ENCODE results near the gene INCA1. TPM values are rescaled to one million over a fixed set of nuclear protein-coding genes. Genes with fewer than 3 reads are reported as not detected.

The INCA1 gene
- total RNA-seq, 1 experiment from 2014 or later: 1.3 TPM

DNA sequence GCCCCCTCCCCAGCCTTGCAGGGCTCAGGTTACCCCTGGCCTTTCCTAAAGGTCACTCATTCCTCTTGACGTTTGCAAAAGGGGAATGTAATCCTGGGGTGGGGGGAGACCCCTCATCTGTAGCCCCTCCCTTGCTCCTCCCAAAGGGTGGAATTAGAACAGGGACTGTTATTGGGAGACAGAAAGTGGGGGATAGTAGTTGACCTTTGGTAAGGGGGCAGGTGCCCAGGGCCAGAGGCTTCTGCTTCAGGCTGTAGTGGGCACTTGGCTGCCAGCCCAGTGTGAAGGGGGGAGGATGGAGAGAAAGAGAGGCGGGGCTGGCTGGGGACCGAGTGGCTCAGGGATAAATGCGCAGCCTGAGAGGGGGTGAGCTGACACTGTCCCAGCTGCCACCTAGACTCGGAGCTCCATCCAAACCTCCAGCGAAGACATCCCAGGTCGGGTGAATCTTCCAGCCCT is 46.5 kb downstream of the INCA1 start, which contains the start of gene ENO3:
Gene ENO3, plus strand, starts transcription at position 374 of the 459 bp plus-strand sequence. CDS start 711 bp downstream, outside the sequence.
- no peak within 1 kb of the TSS for H3K23ac ChIP-seq (ENCODE audit: insufficient read length, low read depth, low read length)
- H4K20me1 ChIP-seq (ENCODE audit: control insufficient read depth, insufficient read depth, insufficient read length): no peaks in the 10 kb centered on the region
- peak; percentile 68 for DNase-seq
- no peak within 1 kb of the TSS for H3K27ac ChIP-seq (ENCODE audit: insufficient read length, low read depth, low read length)
- H3K4me1 Mint-ChIP-seq: peaks cover 35 to 36% of the 10 kb centered on the region in 2 experiments
- no peak within 1 kb of the TSS for H2AFZ ChIP-seq (ENCODE audit: low read length)
- no peak within 1 kb of the TSS for H3T11ph ChIP-seq (ENCODE audit: low read length)
- H2BK20ac ChIP-seq (ENCODE audit: low read depth, low read length, poor library complexity, severe bottlenecking): no peak within 1 kb of the TSS
- no peak within 1 kb of the TSS for H3K4ac ChIP-seq (ENCODE audit: low read depth, low read length)
- no peak within 1 kb of the TSS for H3K56ac ChIP-seq (ENCODE audit: insufficient read length, low read depth, low read length)
- no peak within 1 kb of the TSS for H2BK5ac ChIP-seq (ENCODE audit: insufficient read length, low read length)
- H3K23me2 ChIP-seq (ENCODE audit: insufficient read length, low read depth, low read length, poor library complexity, severe bottlenecking): peaks cover 23% of the 10 kb centered on the region
- no CpG with 5 or more reads among the region's 7 CpGs for WGBS (ENCODE audit: extremely low coverage, insufficient read length, low lambda C conversion rate)
- no peak within 1 kb of the TSS for H2BK12ac ChIP-seq (ENCODE audit: insufficient read length, low read depth, low read length)
- peaks cover 13% of the 10 kb centered on the region; the same call in 1 of the 2 replicates for H3K79me2 ChIP-seq (ENCODE audit: insufficient read depth, low read length)
- peaks cover 4% of the 10 kb centered on the region; the same call in 1 of the 2 replicates for H3K4me1 ChIP-seq (ENCODE audit: insufficient read depth, low read length)
- no peak within 1 kb of the TSS for H4K5ac ChIP-seq (ENCODE audit: insufficient read length, low read depth, low read length)
- peak within 1 kb of the TSS; percentile 72 for H3K4me2 ChIP-seq (ENCODE audit: insufficient read depth, insufficient read length, low read length)
- H4K91ac ChIP-seq (ENCODE audit: insufficient read length, low read depth, low read length): no peak within 1 kb of the TSS
- H3K18ac ChIP-seq (ENCODE audit: insufficient read length, low read depth, low read length): peak within 1 kb of the TSS; percentile 80
- H3K79me1 ChIP-seq (ENCODE audit: insufficient read depth, low read depth, low read length, poor library complexity, severe bottlenecking): peaks cover 4% of the 10 kb centered on the region
- no peaks in the 10 kb centered on the region for H3K27me3 ChIP-seq (ENCODE audit: insufficient read depth, low read length)
- H3K27me3 Mint-ChIP-seq (ENCODE audit: low read depth): no peaks in the 10 kb centered on the region
- H2BK15ac ChIP-seq (ENCODE audit: low read depth, low read length): no peak within 1 kb of the TSS
- H3K27ac Mint-ChIP-seq: peak within 1 kb of the TSS; percentile 84 to 94 (median 93)
- peak within 1 kb of the TSS; percentile 6 for H3K9ac ChIP-seq (ENCODE audit: extremely low read depth, insufficient read length, low read length)
- no peak within 1 kb of the TSS for H2BK120ac ChIP-seq (ENCODE audit: low read depth, low read length, poor library complexity, severe bottlenecking)
- no peak within 1 kb of the TSS for H4K8ac ChIP-seq (replicated peaks; ENCODE audit: insufficient read length, low read depth, low read length)
- no peaks in the 10 kb centered on the region for H3K9me3 ChIP-seq (ENCODE audit: control insufficient read depth, low read depth, low read length)
- no peak within 1 kb of the TSS for H2AK5ac ChIP-seq (ENCODE audit: insufficient read length, low read length)
- H3K9me3 Mint-ChIP-seq: peaks cover 0 to 2% of the 10 kb centered on the region in 2 experiments; a peak in 1 of 5 replicates
- peak within 1 kb of the TSS; percentile 49; the same call in 1 of the 2 replicates for H3K14ac ChIP-seq (ENCODE audit: insufficient read depth, low read length)
- peaks cover 10 to 17% (median 13%) of the 10 kb centered on the region in 3 experiments for H3K36me3 Mint-ChIP-seq (ENCODE audit: insufficient read depth in 1 of 3, low read depth in 3 of 3)
- H3K4me3 Mint-ChIP-seq: peak within 1 kb of the TSS; percentile 87 to 95
- TF ChIP-seq, protein P1, sequence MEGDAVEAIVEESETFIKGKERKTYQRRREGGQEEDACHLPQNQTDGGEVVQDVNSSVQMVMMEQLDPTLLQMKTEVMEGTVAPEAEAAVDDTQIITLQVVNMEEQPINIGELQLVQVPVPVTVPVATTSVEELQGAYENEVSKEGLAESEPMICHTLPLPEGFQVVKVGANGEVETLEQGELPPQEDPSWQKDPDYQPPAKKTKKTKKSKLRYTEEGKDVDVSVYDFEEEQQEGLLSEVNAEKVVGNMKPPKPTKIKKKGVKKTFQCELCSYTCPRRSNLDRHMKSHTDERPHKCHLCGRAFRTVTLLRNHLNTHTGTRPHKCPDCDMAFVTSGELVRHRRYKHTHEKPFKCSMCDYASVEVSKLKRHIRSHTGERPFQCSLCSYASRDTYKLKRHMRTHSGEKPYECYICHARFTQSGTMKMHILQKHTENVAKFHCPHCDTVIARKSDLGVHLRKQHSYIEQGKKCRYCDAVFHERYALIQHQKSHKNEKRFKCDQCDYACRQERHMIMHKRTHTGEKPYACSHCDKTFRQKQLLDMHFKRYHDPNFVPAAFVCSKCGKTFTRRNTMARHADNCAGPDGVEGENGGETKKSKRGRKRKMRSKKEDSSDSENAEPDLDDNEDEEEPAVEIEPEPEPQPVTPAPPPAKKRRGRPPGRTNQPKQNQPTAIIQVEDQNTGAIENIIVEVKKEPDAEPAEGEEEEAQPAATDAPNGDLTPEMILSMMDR (conservative IDR thresholded peaks at IDR 0.05): no peak

All from H9 (cell line).